Caco-2 (cell line): ENCODE data around the gene BEST4. TPM values are rescaled to one million over a fixed set of nuclear protein-coding genes. Genes with fewer than 3 reads are reported as not detected.

ENCODE experiments used
- BruUV-seq: library from RNA; stranded (reverse); fragments of 400-500 nt; replicated peaks from 2 replicates; lab custom pipeline; 2021; lab: Mats Ljungman, UMichigan
- CTCF ChIA-PET: fragments of 300-600 bp; sonication (Branson Sonifier 250); formaldehyde crosslinking; loops from one replicate; lab custom pipeline; 2022; ENCODE audit warnings: antibody characterized with exemption; lab: Charles Lee
- POLR2A ChIA-PET: fragments of 300-600 bp; sonication (Branson Sonifier 250); formaldehyde crosslinking; loops from one replicate; lab custom pipeline; 2022; ENCODE audit warnings: antibody characterized with exemption; lab: Charles Lee
- DNase-seq, 2 experiments: peaks; one replicate each; pipeline versions ENCODE4 v3.0.0 to v3.0.0-alpha.2; 2020 to 2022
- H3K27me3 ChIP-seq: replicated peaks from 2 replicates; pipeline ENCODE4 v1.6.0; 2011; ENCODE audit warnings: low read length; ENCODE audit not compliant: control insufficient read depth, insufficient read depth
- H3K36me3 ChIP-seq: 2 replicates; pipeline ENCODE4 v1.5.1; 2011; ENCODE audit warnings: low read length; ENCODE audit not compliant: control insufficient read depth, insufficient read depth
- H3K4me1 ChIP-seq: fragments of 250-450 bp; sonication (Bioruptor Pico); 2 replicates; pipeline ENCODE4 v1.5.1; 2020; ENCODE audit warnings: mild to moderate bottlenecking
- H3K4me3 ChIP-seq: 2 replicates; pipeline ENCODE4 v1.5.1; 2011; ENCODE audit warnings: low read depth, mild to moderate bottlenecking, control low read depth, low read length
- H3K9me3 ChIP-seq: fragments of 250-450 bp; sonication (Bioruptor Pico); 2 replicates; pipeline ENCODE4 v1.5.1; 2020; ENCODE audit warnings: mild to moderate bottlenecking, moderate library complexity
- H3K27ac Mint-ChIP-seq: one replicate; pipeline ENCODE4 v1.8.0; 2022; ENCODE audit warnings: mixed read lengths; ENCODE audit not compliant: unreplicated experiment
- H3K27me3 Mint-ChIP-seq: one replicate; pipeline ENCODE4 v1.8.0; 2022; ENCODE audit warnings: mixed read lengths; ENCODE audit not compliant: insufficient read depth, unreplicated experiment
- H3K36me3 Mint-ChIP-seq: one replicate; pipeline ENCODE4 v1.8.0; 2022; ENCODE audit warnings: mild to moderate bottlenecking, mixed read lengths; ENCODE audit not compliant: insufficient read depth, unreplicated experiment
- H3K4me1 Mint-ChIP-seq: one replicate; pipeline ENCODE4 v1.8.0; 2022; ENCODE audit warnings: low read depth, mixed read lengths; ENCODE audit not compliant: unreplicated experiment
- H3K4me3 Mint-ChIP-seq: one replicate; pipeline ENCODE4 v1.8.0; 2022; ENCODE audit warnings: mild to moderate bottlenecking, moderate library complexity, mixed read lengths; ENCODE audit not compliant: unreplicated experiment
- H3K9me3 Mint-ChIP-seq: one replicate; pipeline ENCODE4 v1.8.0; 2022; ENCODE audit warnings: mixed read lengths; ENCODE audit not compliant: unreplicated experiment
- CTCF ChIP-seq, 2 experiments: fragments of 200-600 bp in 1 of 2; IDR thresholded peaks; 1 replicate in 1 of 2; 2 replicates in 1 of 2; pipeline versions ENCODE4 v1.5.1 to v1.8.0; 2011 to 2022; ENCODE audit warnings: antibody characterized with exemption in 1 of 2, control low read depth in 1 of 2, inconsistent platforms in 1 of 2, low read depth in 1 of 2, low read length in 1 of 2, mild to moderate bottlenecking in 1 of 2, moderate library complexity in 1 of 2; ENCODE audit not compliant: insufficient read depth in 1 of 2, severe bottlenecking in 1 of 2, unreplicated experiment in 1 of 2
- intact Hi-C: fragments of 100-400 bp; cut with micrococcal nuclease; formaldehyde crosslinking; loops from one replicate; pipeline ENCODE4 v1.10.0; 2022; ENCODE audit not compliant: unreplicated experiment
- total RNA-seq: library from RNA; stranded (reverse); gene quantifications from 2 replicates; pipeline ENCODE4 v1.2.3, GENCODE V29; 2022

Gene BEST4
- total RNA-seq, 1 experiment from 2014 or later = not detected

GRCh38 chr1:44820328-44821239 is 32.6 kb upstream of the BEST4 start:
- no peak for DNase-seq
- no peaks in the 10 kb centered on the region for H3K27me3 Mint-ChIP-seq
- no peaks in the 10 kb centered on the region for H3K9me3 ChIP-seq
- POLR2A ChIA-PET = interaction anchor here (0.6 to 2.4 kb wide), 3 partner anchors 20 to 191 kb away, joined by 6 to 43 read pairs (median 15); partner anchors contain the start of genes HECTD3, PLK3 and UROD
- H3K36me3 Mint-ChIP-seq = peaks cover 19% of the 10 kb centered on the region
- CTCF ChIA-PET = interaction anchor here (1.6 kb wide), 1 partner anchor 11 kb away, joined by 6 read pairs; no protein-coding TSS in a partner anchor
- no peak for TF ChIP-seq CTCF (IDR thresholded peaks at IDR 0.05; ENCODE audit: insufficient read depth in 1 of 2, low read depth in 1 of 2, low read length in 1 of 2, severe bottlenecking in 1 of 2, unreplicated experiment in 1 of 2)
- H3K27ac Mint-ChIP-seq = peak overlapping the region; percentile 100
- no peaks in the 10 kb centered on the region for H3K4me1 ChIP-seq
- BruUV-seq = TSS peak; percentile 48
- intact Hi-C loops = loop anchor here (1.0 kb wide), 1 partner anchor 89 kb away; the partner anchor contains the start of gene RNU5D-1
- H3K9me3 Mint-ChIP-seq = no peaks in the 10 kb centered on the region
- no peaks in the 10 kb centered on the region for H3K36me3 ChIP-seq
- H3K4me3 Mint-ChIP-seq = peak overlapping the region; percentile 80
- H3K4me3 ChIP-seq = peak overlapping the region; percentile 49
- H3K4me1 Mint-ChIP-seq = no peaks in the 10 kb centered on the region
- H3K27me3 ChIP-seq = no peaks in the 10 kb centered on the region

- intact Hi-C loops = loop anchor here (1.0 kb wide), 1 partner anchor 88 kb away; the partner anchor contains the start of gene RNU5D-1
- peaks cover 19% of the 10 kb centered on the region for H3K36me3 Mint-ChIP-seq
- Histone ChIP-seq H3K4me1 (0 out of 2 replicates have a peak, but pooled peaks cover 7% of the 10 kb centered on the region), H3K4me3 (peak overlapping the region; percentile 49), H3K36me3 (no peaks in the 10 kb centered on the region), H3K9me3 (no peaks in the 10 kb centered on the region), H3K27me3 (no peaks in the 10 kb centered on the region)
- DNase-seq = peak; percentile 86 to 95
- H3K4me1 Mint-ChIP-seq = peaks cover 8% of the 10 kb centered on the region
- CTCF ChIA-PET = interaction anchor here (1.2 to 2.0 kb wide), 3 partner anchors 10 to 27 kb away, joined by 4 to 9 read pairs (median 6); partner anchors contain the start of gene PLK3
- TF ChIP-seq CTCF (IDR thresholded peaks at IDR 0.05; ENCODE audit: insufficient read depth in 1 of 2, low read depth in 1 of 2, low read length in 1 of 2, severe bottlenecking in 1 of 2, unreplicated experiment in 1 of 2) = no peak
- POLR2A ChIA-PET = interaction anchor here (0.6 to 2.4 kb wide), 18 partner anchors 8 to 557 kb away, joined by 3 to 43 read pairs (median 4); partner anchors contain the start of genes BTBD19, DYNLT4, EIF2B3 and HECTD3
- TSS peak; percentile 97 for BruUV-seq
- H3K4me3 Mint-ChIP-seq = peak overlapping the region; percentile 80
- H3K27me3 Mint-ChIP-seq = no peaks in the 10 kb centered on the region
- H3K27ac Mint-ChIP-seq = peak overlapping the region; percentile 100
- H3K9me3 Mint-ChIP-seq = no peaks in the 10 kb centered on the region
These were observed 31.8 kb upstream of the BEST4 start for GRCh38 chr1:44819608-44820327.
